HG02610 (cell line): ENCODE data around the gene CYB561D1.

ENCODE experiments used
- ATAC-seq: cut with Tn5 transposase; IDR thresholded peaks from one replicate; pipeline ENCODE4 v1.9.1; 2021; ENCODE audit warnings: mild to moderate bottlenecking, moderate library complexity; ENCODE audit not compliant: unreplicated experiment

CYB561D1 gene

DNA sequence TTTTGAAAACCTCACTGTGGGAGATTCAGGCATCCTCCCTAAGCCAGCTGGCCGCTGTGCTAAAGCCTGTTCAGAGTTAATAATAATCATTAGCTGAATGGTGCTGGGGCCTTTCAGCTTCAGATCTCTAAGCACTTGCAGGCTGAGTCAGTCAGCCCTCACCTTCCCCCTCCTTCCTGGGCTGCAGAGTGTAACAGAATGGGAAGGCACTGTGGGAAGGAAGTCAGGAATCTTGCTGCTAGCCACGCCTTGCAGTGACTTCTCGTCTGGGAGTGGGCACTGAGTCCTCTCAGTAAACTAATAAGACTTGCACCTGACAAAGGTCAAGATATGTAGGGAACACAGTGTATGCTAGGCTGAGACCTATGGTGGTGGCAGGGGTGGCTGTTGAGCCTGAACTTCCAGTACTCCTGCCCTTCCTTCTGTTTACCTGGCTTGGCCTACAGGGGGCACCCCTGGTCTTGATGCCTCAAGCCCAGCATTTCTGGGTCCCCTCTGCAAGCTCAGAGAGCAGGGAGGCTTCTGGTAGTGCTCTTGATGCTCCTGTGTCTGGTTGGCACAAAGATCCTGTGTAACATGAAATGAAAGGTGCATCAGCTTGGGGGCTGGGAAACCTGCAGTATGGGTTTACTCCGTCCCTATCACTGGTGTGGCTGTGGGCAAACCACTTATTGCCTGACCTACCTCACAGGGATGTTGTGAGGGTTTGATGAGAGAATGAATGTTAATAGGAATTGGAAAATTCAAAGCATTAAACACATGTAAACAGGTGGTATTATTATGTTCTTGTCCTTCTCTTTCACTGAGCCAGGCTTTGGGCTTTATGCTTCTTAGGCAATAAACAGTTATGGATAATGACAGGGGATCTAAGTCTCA, 6.0 kb downstream of the CYB561D1 start:
- ATAC-seq, result no peak

DNA sequence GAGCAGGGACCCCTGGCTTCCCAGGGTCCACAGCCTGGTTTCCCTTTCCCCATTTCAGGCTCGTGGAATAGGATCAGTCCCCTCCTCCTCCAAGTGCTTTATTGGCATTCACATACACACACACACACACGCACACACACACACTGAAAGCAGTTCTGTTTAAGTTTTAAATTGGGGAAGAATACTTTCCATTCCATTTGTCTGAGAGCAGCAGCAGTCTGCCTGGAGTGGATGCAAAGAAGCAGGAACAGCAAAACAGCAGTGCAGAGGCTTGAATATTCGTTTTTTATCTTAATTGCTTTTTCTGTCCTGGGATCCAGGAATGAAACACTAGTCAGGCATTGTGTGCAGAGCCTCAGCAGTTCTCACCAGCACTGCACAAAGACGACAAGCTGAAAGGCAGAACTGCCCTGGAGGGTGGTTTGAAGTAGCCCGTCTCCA, 7.1 kb downstream of the CYB561D1 start:
- ATAC-seq, result no peak

DNA sequence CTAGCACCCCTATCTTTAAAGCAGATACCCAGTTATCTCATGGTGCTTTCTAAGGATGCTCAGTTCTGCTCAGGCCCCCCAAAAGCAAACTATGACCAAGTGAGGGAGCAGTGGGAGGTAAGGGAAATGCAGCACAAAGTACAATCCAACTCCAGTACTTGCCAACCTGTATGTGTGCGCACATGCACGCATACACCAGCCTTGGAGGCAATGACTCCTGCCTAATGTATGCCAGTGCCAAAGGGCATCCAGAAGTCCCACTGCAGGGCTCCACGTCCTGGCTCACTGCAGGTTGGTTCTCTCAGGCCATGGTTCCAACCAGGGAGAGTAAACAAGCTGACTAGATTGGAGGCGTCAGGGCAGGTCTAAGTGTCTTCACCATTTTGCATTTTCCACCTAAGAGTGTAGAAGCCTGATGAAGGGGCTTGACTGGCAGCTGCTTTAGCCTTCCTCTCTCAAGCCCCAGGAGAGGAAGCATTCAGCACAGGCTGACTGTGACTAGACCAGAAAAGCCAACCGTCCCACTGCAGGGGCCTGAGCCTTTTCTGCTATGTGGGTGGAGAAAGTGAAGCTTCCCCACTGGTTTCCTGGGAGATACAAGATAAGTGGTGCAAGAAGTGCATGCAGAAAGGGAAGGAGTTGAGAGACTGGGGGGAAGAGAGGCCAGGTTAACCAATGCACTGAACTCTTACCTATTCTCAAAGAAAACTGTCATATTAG, 7.9 kb downstream of the CYB561D1 start:
- ATAC-seq, result no peak

DNA sequence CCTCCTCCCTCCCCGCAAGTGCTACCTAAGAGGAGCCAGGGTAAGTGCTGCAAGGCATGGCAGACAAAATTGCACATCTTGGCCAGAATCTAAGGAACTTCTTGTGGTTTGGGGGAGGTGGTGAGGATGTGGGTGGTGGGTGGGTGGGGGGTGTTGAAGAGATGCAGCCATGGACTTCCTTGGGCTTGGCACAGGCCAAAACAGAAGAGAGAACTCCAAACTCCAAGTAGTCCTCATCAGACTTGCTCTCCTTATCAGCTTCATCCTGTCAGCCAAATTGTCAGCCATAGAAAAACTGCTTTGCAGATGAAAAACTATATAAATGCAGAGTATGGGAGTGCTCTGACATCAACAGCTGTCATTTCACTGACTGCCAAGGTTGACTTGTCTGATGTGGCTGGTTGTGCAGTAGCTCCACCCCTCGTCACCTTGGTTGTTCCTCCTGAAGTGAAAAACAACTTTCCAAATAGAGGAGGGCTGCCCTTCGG, 8.5 kb downstream of the CYB561D1 start:
- no peak for ATAC-seq

DNA sequence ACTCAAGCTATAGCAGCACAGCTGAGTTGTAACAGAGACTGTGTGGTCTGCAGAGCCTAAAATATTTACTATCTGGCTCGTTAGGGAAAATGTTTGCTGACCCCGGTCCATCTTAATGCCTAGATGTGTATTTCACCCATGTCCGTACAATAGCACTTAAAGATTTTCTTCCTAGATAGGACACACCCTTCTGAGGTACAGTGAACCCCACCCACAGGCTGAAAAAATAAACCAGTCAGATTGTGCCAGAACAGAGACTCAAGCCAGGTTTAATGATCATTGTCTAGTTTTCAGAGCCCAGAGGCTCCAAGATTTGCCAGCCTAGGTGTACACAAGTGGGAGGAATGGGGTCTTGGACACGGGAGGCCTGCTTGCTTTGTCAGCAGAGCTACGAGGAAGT, 10.0 kb downstream of the CYB561D1 start:
- ATAC-seq, result no peak

DNA sequence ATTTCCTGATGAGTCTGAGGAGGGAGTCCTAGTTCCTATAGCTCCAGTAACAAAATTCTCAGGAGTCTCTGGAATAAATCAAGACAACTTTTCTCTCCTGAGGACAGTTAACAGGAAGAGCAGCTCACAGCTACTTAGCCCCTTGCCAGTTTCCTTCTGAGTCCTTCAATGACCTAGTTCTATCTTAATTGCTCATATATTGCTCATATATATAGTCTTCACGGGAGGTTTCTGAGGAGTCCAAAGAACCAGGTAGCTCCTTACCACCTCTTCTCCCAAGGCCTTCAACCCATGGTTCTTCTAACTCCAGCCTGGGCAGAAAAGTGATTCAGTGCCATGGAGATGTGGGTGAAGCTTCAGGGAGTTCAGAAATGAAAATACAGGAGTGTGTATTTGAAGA, 11.1 kb downstream of the CYB561D1 start:
- ATAC-seq, result no peak

DNA sequence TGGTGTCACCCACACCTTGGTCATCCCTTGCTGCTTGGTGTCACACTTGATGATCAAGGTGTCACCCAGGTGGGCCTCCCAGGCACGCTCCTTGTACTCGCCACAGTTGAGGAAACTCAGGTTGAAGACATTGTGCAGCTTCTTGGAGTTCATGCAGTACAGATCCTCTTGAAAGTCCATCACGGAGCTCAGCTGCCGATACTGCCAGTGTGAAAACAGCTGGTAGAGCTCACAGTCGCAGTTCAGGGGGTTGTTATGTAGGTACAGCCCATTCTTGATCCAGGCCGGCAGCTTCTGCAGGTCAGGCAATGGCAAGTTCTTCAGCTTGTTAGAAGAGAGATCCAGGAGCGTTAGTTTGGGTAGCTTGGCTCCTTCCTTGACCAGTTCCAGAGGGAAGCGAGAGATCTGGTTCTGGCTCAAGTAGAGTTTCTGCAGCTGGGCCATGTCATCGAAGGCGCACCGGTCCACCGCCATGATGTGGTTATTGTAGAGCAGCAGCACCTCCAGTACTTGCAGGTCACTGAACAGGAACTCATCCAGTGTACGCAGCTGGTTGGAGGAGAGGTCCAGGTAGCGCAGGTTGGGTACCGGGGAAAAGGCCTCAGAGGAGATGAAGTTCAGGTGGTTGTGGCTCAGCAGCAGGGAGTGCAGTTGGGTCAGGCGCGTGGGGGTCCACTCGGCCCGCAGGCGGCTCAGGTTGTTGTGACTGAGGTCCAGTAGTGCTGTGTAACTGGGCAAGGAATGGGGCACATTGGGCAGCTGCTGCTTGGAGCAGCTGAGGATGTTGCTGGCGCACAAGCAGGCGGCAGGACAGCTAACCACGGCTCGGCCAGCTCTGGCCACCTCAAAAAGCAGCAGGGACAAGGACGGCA, 14.3 kb downstream of the CYB561D1 start:
- ATAC-seq, result no peak

DNA sequence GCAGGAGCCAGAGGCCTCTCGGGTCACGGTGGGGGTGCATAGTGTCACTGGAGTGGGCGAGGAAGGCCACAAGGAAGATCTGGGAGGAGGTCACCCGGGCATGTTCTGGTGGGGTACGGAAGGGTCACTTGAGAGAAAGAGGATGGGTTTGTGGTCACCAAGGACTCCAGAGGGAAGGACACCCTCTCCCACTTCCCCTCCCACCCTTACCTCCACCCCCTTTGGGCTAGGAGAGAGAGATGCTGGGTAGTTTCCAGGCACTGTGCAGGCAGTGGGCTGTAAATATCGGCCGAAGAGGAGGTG, 14.9 kb downstream of the CYB561D1 start:
- ATAC-seq, result no peak

DNA sequence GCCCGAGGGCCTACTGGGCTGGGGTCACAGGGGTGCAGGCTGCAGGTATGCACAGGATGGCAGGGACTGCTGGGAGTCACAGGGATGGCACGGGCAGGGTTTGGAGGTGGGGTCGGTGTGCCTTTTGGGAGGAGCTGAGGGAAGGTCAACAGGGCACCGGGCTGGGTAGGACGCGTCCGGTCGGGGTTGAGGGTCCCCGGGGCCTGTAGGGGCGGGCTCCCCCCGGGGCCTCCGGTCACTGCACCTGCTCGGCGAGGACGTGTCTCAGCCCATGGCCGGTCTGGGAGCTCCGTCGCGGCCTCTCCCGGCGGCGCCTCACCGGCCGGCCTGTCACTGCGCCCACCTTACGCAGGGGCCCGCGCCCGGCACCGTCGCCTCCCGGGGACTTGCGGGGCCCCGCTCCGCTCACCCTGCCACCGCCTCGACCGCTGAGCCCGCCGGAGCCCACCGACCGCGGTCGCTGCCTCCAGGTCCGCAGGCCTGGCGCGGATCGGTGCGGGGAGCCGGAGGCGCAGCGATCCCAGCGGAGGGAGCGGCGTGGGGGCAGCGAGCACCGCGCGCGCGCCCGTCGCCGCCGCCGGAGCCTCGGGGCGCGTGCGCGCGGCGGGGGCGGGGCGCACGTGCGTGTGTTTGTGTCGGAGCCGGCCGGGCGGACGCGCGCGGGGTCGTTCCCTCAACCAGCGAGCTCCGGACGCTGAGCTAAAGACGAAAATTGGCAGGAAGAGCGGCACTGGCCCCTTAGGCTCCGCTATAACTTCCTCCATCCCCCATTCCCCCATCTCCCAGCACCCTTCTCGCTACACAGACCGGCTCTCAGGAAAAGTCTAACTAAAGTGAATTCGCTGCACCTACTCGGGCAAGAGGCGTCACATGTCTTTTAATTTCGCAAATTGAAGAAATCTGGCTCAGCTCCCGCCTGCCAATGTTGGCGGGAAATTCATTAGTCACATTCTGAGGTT, 15.6 kb downstream of the CYB561D1 start, which contains the start of gene AMIGO1:
Gene AMIGO1 (minus strand): TSS at position 552 of the 959 bp plus-strand sequence. CDS start 815 bp downstream, outside the sequence.
- peak; percentile 37 for ATAC-seq

DNA sequence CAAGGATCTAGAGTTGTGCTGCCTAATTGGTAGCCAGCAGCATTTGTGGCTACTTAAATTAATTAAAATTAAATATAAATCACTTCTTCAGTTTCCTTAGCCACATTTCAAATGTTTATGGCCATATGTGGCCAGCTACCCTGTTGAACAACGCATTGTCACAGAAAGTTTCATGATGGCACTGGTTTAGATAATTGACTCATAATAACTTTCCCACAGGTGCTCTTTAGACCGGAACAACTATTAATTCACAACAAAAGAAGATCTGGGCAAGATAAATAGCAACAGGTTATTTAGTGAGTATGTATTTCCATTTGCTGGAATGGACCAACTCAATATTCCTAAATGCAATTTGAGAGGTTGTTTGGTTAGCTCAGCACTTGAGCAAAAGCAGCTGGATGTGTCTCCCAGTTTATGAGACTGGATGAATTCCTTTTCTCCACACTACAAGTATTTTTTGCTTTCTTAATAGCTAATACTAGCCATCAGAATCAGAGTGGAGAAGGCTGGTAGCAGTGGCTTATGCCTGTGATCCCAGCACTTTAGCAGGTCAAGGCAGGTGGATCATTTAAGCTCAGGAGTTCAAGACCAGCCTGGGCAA, 19.3 kb downstream of the CYB561D1 start:
- no peak for ATAC-seq

DNA sequence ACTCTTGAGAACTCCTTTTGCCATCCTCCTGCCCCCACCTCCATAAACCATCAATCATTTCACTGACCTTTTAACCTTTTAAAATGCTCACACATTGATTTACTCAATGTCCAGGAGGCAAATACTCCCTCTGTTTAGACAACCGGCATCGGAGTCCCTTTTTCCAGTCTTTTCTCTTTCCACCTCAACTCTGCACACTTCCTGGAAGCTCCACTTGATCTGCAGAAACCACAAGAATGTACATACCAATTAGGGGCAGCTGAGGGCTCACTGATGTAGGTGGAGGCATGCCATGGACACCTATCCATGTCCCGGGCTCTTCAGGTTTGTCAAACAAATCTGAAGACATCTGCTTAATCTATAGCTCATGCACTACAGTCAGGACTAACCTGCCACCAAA, 21.0 kb downstream of the CYB561D1 start:
- no peak for ATAC-seq

DNA sequence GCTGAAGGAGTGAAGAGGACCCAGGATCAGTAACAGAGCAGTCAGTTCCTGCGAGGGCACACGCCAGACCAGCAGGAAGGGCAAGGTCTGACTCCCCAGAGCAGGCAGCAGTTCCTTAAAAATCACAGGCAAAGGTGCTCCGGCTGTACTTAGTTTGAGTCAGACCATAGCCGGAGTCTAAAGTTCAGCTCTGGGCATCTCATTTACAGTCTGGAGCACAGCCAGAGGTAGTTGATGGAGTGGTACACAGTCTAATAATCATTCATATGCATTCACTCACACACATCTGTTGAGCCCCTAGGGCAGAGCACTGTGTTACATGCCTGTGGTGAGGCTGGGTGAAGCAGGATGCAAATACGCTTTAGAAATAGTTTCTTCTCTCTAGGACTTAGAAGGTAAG, 23.0 kb downstream of the CYB561D1 start:
- ATAC-seq, result no peak

DNA sequence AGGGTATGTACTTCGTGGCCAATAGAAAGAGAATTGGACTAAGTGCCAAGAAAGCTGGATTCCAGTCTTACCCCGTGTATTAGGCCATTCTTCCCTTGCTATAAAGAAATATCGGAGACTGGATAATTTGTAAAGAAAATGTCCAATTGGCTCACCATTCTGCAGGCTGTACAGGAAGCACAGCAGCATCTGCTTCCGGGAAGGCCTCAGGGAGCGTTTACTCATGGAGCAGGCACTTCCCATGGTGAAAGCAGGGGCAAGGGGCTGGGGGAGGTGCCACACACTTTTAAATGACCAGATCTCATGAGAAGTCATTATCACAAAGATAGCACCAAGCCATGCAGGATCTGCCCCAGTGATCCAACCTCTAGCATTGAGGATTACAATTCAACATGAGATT, 23.4 kb downstream of the CYB561D1 start:
- no peak for ATAC-seq

DNA sequence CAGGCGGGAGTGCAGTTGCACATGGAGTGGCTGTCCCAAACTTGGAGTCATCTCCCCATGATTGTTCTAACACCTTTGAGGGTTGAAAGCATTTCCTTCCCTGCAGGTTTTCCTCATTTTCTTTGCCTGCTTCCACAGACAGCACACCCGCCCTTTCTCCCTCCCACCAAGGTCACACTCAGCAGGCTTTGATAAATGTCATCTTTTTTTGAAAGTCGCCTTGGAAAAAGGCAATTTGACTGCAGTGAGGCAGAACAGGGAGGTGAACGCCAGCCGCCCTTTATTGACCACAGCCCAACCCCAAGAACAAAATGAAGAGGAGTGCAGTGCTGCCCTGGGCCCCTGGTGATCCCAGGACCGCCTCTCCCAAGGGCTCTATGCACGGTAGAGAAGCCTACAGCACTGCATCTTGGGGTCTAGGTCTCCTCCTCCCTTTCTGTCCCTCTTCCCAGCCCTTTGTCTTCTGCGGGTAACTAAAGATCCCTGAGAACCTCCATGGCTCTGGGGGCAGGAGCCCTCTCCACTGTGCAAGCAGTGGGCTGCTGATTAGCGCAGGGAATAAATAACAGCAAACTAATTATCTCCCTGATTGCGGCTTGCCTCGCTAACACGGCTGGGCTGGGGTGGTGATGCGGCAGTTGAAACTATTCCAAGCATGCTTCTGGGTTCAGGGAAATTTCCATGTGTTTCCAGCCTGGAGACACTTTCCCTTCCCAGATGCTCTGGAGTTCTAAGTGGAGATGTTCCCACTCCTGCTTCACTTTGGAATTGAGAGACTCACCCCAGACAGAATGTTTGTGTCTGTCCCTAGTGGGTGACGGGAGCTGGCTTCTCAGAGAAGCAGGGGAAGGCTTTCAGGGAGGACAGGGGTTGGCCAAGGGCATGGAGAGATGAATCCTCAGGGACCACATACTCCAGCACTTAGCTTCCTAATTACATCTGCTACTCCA, 27.4 kb downstream of the CYB561D1 start:
- ATAC-seq, result no peak

DNA sequence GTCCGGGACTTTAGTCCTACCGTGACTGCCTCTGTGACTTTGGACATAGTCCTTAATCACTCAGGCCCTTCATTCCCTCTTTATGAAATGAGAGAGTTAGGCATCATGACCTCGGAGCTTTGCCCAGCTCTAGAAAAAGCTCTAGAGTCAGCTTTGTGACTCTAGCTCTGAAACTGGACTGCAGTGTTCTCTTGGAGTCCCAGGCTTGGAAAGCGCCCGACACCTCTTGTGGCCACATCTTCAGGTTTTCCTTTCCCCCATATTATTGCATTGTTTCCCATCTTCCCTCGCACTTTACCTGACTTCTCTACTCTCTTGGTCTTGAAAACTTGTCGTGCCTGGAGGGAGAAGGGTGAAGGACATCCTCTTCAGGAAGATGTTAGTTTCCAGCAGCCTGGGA, 28.1 kb downstream of the CYB561D1 start:
- ATAC-seq, result no peak

DNA sequence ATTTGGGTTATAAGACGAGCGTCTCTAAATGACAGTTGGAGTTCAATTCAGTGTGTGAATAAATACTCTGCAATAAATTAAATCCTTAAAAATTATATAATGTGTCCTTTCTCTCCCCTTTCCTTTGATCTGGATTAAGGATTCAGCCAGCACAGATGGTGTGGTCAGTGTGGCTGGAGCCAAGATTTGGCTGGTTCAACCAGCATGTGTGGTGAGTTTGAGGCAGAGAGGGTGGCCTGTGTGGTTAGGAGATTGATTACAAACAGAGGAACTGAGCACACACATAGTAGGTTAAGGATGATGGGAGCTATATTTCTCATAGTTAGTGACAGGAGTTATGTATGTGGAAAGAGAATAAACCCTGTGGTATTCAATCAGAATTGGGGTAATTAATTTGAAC, 29.8 kb downstream of the CYB561D1 start:
- ATAC-seq, result no peak

DNA sequence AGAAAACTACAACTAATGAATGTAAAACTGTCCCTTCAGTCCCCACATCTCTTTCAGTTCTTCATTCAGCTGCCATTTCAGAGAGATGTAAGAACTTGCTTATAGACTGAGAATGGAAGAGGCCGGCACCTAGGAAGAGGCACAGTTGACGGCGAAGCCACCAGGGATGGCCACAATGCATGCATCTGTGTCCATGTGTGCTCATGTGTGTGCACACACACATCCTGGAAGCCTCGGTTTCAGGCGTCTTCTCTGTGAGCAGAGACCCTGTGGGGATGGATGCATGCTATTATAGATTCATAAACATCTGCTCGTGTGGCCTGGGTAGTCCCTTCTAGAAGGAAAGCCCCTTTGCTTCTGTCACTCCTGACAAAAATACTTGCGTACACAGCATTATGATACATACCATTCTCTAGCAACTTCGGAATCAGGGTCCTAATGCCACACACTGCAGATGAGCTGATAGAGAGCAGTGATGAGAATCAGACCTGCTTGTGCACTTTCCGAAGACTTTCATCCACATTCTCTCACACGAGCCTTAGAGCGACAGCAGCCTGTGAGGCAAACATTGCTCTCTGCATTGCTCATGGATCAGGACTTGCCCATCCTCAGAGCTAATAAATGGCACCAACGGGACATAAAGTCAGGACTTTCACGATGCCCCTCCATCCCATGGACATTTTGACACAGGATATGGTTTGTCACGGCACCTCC, 33.4 kb downstream of the CYB561D1 start:
- ATAC-seq, result peak; percentile 76
